Neuronal stem cell (in vitro differentiated cells): ENCODE measurements around the gene ONECUT2.
"Not testable (repeated sequence)": the region's sequence is repeated elsewhere in the genome, so short reads cannot be mapped to it uniquely, and the experiment has no call there.

Source experiments
- DNase-seq: peaks from one replicate; pipeline ENCODE4 v3.0.0-alpha.2; 2013; ENCODE audit warnings: low spot score
- H2AFZ ChIP-seq: one replicate; pipeline ENCODE4 v1.6.1; 2013; ENCODE audit warnings: mild to moderate bottlenecking, low read length, inconsistent platforms
- H2AK5ac ChIP-seq: 2 replicates; pipeline ENCODE4 v1.6.1; 2013; ENCODE audit warnings: low read depth, mild to moderate bottlenecking, inconsistent platforms, low read length, moderate library complexity, mixed read lengths
- H2BK120ac ChIP-seq: 2 replicates; pipeline ENCODE4 v1.6.1; 2013; ENCODE audit warnings: low read depth, mild to moderate bottlenecking, inconsistent platforms, low read length, moderate library complexity, mixed read lengths
- H2BK12ac ChIP-seq: one replicate; pipeline ENCODE4 v1.6.1; 2013; ENCODE audit warnings: low read length, inconsistent platforms
- H2BK15ac ChIP-seq: 2 replicates; pipeline ENCODE4 v1.6.1; 2013; ENCODE audit warnings: mild to moderate bottlenecking, low read length, inconsistent platforms, mixed read lengths
- H2BK5ac ChIP-seq: one replicate; pipeline ENCODE4 v1.6.1; 2013; ENCODE audit warnings: inconsistent platforms, mild to moderate bottlenecking, low read length, moderate library complexity
- H3K14ac ChIP-seq: one replicate; pipeline ENCODE4 v1.6.1; 2013; ENCODE audit warnings: low read length, inconsistent platforms
- H3K18ac ChIP-seq: 2 replicates; pipeline ENCODE4 v1.6.1; 2013; ENCODE audit warnings: low read length, inconsistent platforms
- H3K23ac ChIP-seq: 2 replicates; pipeline ENCODE4 v1.6.1; 2013; ENCODE audit warnings: low read depth, mild to moderate bottlenecking, mixed read lengths, low read length, inconsistent platforms; ENCODE audit not compliant: poor library complexity
- H3K27ac ChIP-seq: replicated peaks from 3 replicates; pipeline ENCODE4 v1.5.1; 2013; ENCODE audit warnings: low read length, inconsistent platforms
- H3K27me3 ChIP-seq, 3 experiments: 2 replicates each; pipeline ENCODE4 v1.6.1; 2013; ENCODE audit warnings: low read length in 3 of 3, mild to moderate bottlenecking in 2 of 3, inconsistent platforms in 1 of 3, low read depth in 1 of 3, mixed read lengths in 1 of 3, moderate library complexity in 1 of 3; ENCODE audit not compliant: control insufficient read depth in 3 of 3, insufficient read depth in 3 of 3
- H3K36me3 ChIP-seq, 2 donors: replicated peaks in 1 of 2; 2 replicates each; pipeline ENCODE4 v1.6.1; 2013; ENCODE audit warnings: low read length in 2 of 2; ENCODE audit not compliant: control insufficient read depth in 2 of 2, insufficient read depth in 2 of 2
- H3K4ac ChIP-seq: 2 replicates; pipeline ENCODE4 v1.6.1; 2013; ENCODE audit warnings: inconsistent platforms, mild to moderate bottlenecking, low read length, moderate library complexity
- H3K4me1 ChIP-seq, 2 donors: 1 replicate in 1 of 2; 2 replicates in 1 of 2; pipeline ENCODE4 v1.6.1; 2013; ENCODE audit warnings: low read length in 2 of 2, low read depth in 1 of 2; ENCODE audit not compliant: control insufficient read depth in 2 of 2, insufficient read depth in 1 of 2
- H3K4me2 ChIP-seq: one replicate; pipeline ENCODE4 v1.6.1; 2013; ENCODE audit warnings: mild to moderate bottlenecking, low read length, inconsistent platforms; ENCODE audit not compliant: insufficient read depth, poor library complexity, severe bottlenecking
- H3K4me3 ChIP-seq, 2 donors: 2 replicates each; pipeline ENCODE4 v1.5.1; 2013; ENCODE audit warnings: low read length in 2 of 2, mild to moderate bottlenecking in 2 of 2, inconsistent platforms in 1 of 2, moderate library complexity in 1 of 2
- H3K79me1 ChIP-seq: one replicate; pipeline ENCODE4 v1.6.1; 2013; ENCODE audit warnings: low read depth, mild to moderate bottlenecking, inconsistent platforms, low read length, moderate library complexity
- H3K9ac ChIP-seq: one replicate; pipeline ENCODE4 v1.6.1; 2013; ENCODE audit warnings: mild to moderate bottlenecking, low read depth, low read length, inconsistent platforms; ENCODE audit not compliant: poor library complexity
- H3K9me3 ChIP-seq, 2 donors: replicated peaks in 1 of 2; 2 replicates each; pipeline versions ENCODE3 to v1.6.1; 2013; ENCODE audit warnings: low read length in 2 of 2, mild to moderate bottlenecking in 2 of 2, inconsistent platforms in 1 of 2, low read depth in 1 of 2, mixed read lengths in 1 of 2, moderate library complexity in 1 of 2; ENCODE audit not compliant: control insufficient read depth in 2 of 2, insufficient read depth in 1 of 2
- H4K8ac ChIP-seq: one replicate; pipeline ENCODE4 v1.6.1; 2013; ENCODE audit warnings: low read depth, mild to moderate bottlenecking, inconsistent platforms, low read length, moderate library complexity
- H4K91ac ChIP-seq: one replicate; pipeline ENCODE4 v1.6.1; 2013; ENCODE audit warnings: low read length, low read depth, mild to moderate bottlenecking, inconsistent platforms; ENCODE audit not compliant: poor library complexity
- WGBS, 2 donors: extraction: QIAGEN DNeasy Blood & Tissue Kit; methylation state at CpG; one replicate each; pipeline ENCODE4 v1.1.7; 2013; ENCODE audit warnings: missing lambda C conversion rate in 2 of 2, mixed read lengths in 1 of 2; ENCODE audit not compliant: insufficient read length in 2 of 2, insufficient replicate concordance in 1 of 2; ENCODE audit errors: extremely low coverage in 2 of 2; 5-methylcytosine and 5-hydroxymethylcytosine counted together

The ONECUT2 gene

GRCh38 chr18:57396831-57397230 is 38.3 kb upstream of the ONECUT2 start:
- not testable (repeated sequence) for H3K27ac ChIP-seq, H3K9ac ChIP-seq, H3K9me3 ChIP-seq

GRCh38 chr18:57397440-57398132 is 37.6 kb upstream of the ONECUT2 start:
- Histone ChIP-seq H4K91ac (no peak overlapping the region), H3K27me3 (no peaks in the 10 kb centered on the region), H2BK15ac (no peak overlapping the region), H3K14ac (no peak overlapping the region), H3K4me1 (no peaks in the 10 kb centered on the region), H2BK5ac (no peak overlapping the region), H2BK120ac (no peak overlapping the region), H3K4me3 (no peak overlapping the region), H3K79me1 (no peaks in the 10 kb centered on the region), H3K18ac (no peak overlapping the region), H3K4ac (no peak overlapping the region), H2AFZ (no peak overlapping the region), H2AK5ac (no peak overlapping the region), H3K4me2 (no peak overlapping the region), H3K9ac (no peak overlapping the region), H3K23ac (no peak overlapping the region), H3K9me3 (no peaks in the 10 kb centered on the region), H3K27ac (no peak overlapping the region), H3K36me3 (no peaks in the 10 kb centered on the region), H4K8ac (no peak overlapping the region), H2BK12ac (no peak overlapping the region)
- no CpG with 5 or more reads among the region's 2 CpGs for WGBS, 2 donors
- DNase-seq, result no peak

More at GRCh38 chr18:57396831-57397230, 38.3 kb upstream of the ONECUT2 start:
- H2AK5ac ChIP-seq, H2BK120ac ChIP-seq, H4K8ac ChIP-seq, H4K91ac ChIP-seq, H3K4ac ChIP-seq, H3K23ac ChIP-seq, H2BK5ac ChIP-seq, H3K4me2 ChIP-seq, H3K14ac ChIP-seq, H2BK15ac ChIP-seq, H3K36me3 ChIP-seq, DNase-seq, H2AFZ ChIP-seq, H2BK12ac ChIP-seq, H3K27me3 ChIP-seq, H3K79me1 ChIP-seq, H3K4me1 ChIP-seq, H3K4me3 ChIP-seq, H3K18ac ChIP-seq: not testable (repeated sequence)
- WGBS, 2 donors, result no CpG with 5 or more reads among the region's 7 CpGs

GRCh38 chr18:57404345-57404744 is 30.8 kb upstream of the ONECUT2 start:
- Histone ChIP-seq H3K79me1 (no peaks in the 10 kb centered on the region), H2BK5ac (no peak overlapping the region)

GRCh38 chr18:57409650-57410049 is 25.5 kb upstream of the ONECUT2 start:
- H3K14ac ChIP-seq, result no peak overlapping the region
- no peak overlapping the region for H2AK5ac ChIP-seq
- H3K36me3 ChIP-seq, result no peaks in the 10 kb centered on the region
- no peak overlapping the region for H2BK12ac ChIP-seq
- no peak overlapping the region for H3K9ac ChIP-seq
- H3K4ac ChIP-seq, result no peak overlapping the region
- no peak overlapping the region for H2BK5ac ChIP-seq
- H3K27me3 ChIP-seq, result no peaks in the 10 kb centered on the region
- no peak overlapping the region for H3K4me2 ChIP-seq
- no peak overlapping the region for H3K4me3 ChIP-seq
- no peak overlapping the region for H3K27ac ChIP-seq
- H3K23ac ChIP-seq, result no peak overlapping the region
- no peak for DNase-seq
- H2BK120ac ChIP-seq, result no peak overlapping the region
- H3K4me1 ChIP-seq, result no peaks in the 10 kb centered on the region
- H3K9me3 ChIP-seq, result no peaks in the 10 kb centered on the region
- H3K79me1 ChIP-seq, result no peaks in the 10 kb centered on the region
- no peak overlapping the region for H3K18ac ChIP-seq
- H2BK15ac ChIP-seq, result no peak overlapping the region
- H4K91ac ChIP-seq, result no peak overlapping the region
- no peak overlapping the region for H4K8ac ChIP-seq
- no peak overlapping the region for H2AFZ ChIP-seq

More at GRCh38 chr18:57404345-57404744, 30.8 kb upstream of the ONECUT2 start:
- H3K4ac ChIP-seq, result no peak overlapping the region
- no peak overlapping the region for H3K14ac ChIP-seq
- no peaks in the 10 kb centered on the region for H3K36me3 ChIP-seq
- no peak overlapping the region for H3K23ac ChIP-seq
- H3K9me3 ChIP-seq, result no peaks in the 10 kb centered on the region
- H4K91ac ChIP-seq, result no peak overlapping the region
- no peak overlapping the region for H2AK5ac ChIP-seq
- H3K4me2 ChIP-seq, result no peak overlapping the region
- H3K4me3 ChIP-seq, result no peak overlapping the region
- no peak overlapping the region for H3K27ac ChIP-seq
- H3K4me1 ChIP-seq, result no peaks in the 10 kb centered on the region
- H2BK120ac ChIP-seq, result no peak overlapping the region
- no peak overlapping the region for H2BK15ac ChIP-seq
- H3K27me3 ChIP-seq, result no peaks in the 10 kb centered on the region
- H3K9ac ChIP-seq, result no peak overlapping the region
- no peak overlapping the region for H3K18ac ChIP-seq
- DNase-seq, result no peak
- H2BK12ac ChIP-seq, result no peak overlapping the region
- H4K8ac ChIP-seq, result no peak overlapping the region
- no peak overlapping the region for H2AFZ ChIP-seq
